GM18502 (cell line): ENCODE measurements around the gene AMH.

Source experiments
- ATAC-seq: cut with Tn5 transposase; IDR thresholded peaks from one replicate; pipeline ENCODE4 v1.9.1; 2021; ENCODE audit warnings: mild to moderate bottlenecking; ENCODE audit not compliant: unreplicated experiment, poor library complexity

Gene AMH

GRCh38 chr19:2219726-2220125 lies 29.4 kb upstream of the AMH start:
- no peak for ATAC-seq

- no peak for ATAC-seq
Measured at GRCh38 chr19:2221250-2221831, 27.8 kb upstream of the AMH start.

- ATAC-seq, result no peak
Measured at GRCh38 chr19:2221918-2222317, 27.2 kb upstream of the AMH start.

GRCh38 chr19:2223391-2223790 lies 25.7 kb upstream of the AMH start:
- no peak for ATAC-seq

GRCh38 chr19:2223959-2224358 lies 25.2 kb upstream of the AMH start:
- no peak for ATAC-seq

- no peak for ATAC-seq
Measured at GRCh38 chr19:2224754-2225349, 24.3 kb upstream of the AMH start.

GRCh38 chr19:2225415-2226050 lies 23.6 kb upstream of the AMH start:
- no peak for ATAC-seq

- no peak for ATAC-seq
Measured at GRCh38 chr19:2226051-2226839, 22.9 kb upstream of the AMH start.

- no peak for ATAC-seq
Measured at GRCh38 chr19:2226840-2227360, 22.2 kb upstream of the AMH start.

GRCh38 chr19:2227415-2228156 lies 21.5 kb upstream of the AMH start:
- no peak for ATAC-seq

- ATAC-seq, result no peak
Measured at GRCh38 chr19:2228157-2229030, 20.7 kb upstream of the AMH start.

GRCh38 chr19:2229103-2230032 lies 19.8 kb upstream of the AMH start:
- ATAC-seq, result no peak

GRCh38 chr19:2230033-2230531 lies 19.0 kb upstream of the AMH start:
- ATAC-seq, result no peak

- no peak for ATAC-seq
Measured at GRCh38 chr19:2230807-2231533, 18.2 kb upstream of the AMH start.

GRCh38 chr19:2231621-2232221 lies 17.4 kb upstream of the AMH start:
- no peak for ATAC-seq

- no peak for ATAC-seq
Measured at GRCh38 chr19:2232286-2233151, 16.6 kb upstream of the AMH start.
